Esophagus muscularis mucosa (tissue), 4 donors: ENCODE data around the gene PC. TPM values are rescaled to one million over a fixed set of nuclear protein-coding genes. Genes with fewer than 3 reads are reported as not detected.
A peak's percentile ranks its signal among the peaks of the same experiment; 100 is the strongest.

Source experiments
- DNase-seq: peaks from one replicate; pipeline ENCODE4 v3.0.0-alpha.2; 2017; ENCODE audit errors: extremely low spot score
- H3K27ac ChIP-seq, 4 donors: fragments of 200-600 bp; sonication (generic); replicated peaks in 1 of 4; 1 replicate in 3 of 4; 2 replicates in 1 of 4; pipeline ENCODE4 v1.5.1; 2016 to 2019; ENCODE audit warnings: mild to moderate bottlenecking in 1 of 4
- H3K27me3 ChIP-seq, 4 donors: fragments of 200-600 bp; sonication (generic); one replicate each; pipeline versions ENCODE4 v1.5.1 to v1.6.0; 2016 to 2019
- H3K36me3 ChIP-seq, 4 donors: fragments of 200-600 bp; sonication (generic); one replicate each; pipeline ENCODE4 v1.5.1; 2016 to 2019
- H3K4me1 ChIP-seq, 4 donors: fragments of 200-600 bp; sonication (generic); one replicate each; pipeline ENCODE4 v1.5.1; 2016 to 2019
- H3K4me3 ChIP-seq, 4 donors: fragments of 200-600 bp; sonication (generic); 1 replicate in 2 of 4; 2 replicates in 2 of 4; pipeline ENCODE4 v1.5.1; 2016 to 2019; ENCODE audit warnings: mild to moderate bottlenecking in 4 of 4, moderate library complexity in 1 of 4
- H3K9me3 ChIP-seq, 4 donors: fragments of 200-600 bp; sonication (generic); 1 replicate in 3 of 4; 2 replicates in 1 of 4; pipeline ENCODE4 v1.5.1; 2016 to 2019
- CTCF ChIP-seq, 3 experiments: fragments of 200-600 bp in 2 of 3; fragments of 450-650 bp in 1 of 3; sonication (generic) in 2 of 3; IDR thresholded peaks; one replicate each; pipeline ENCODE4 v1.5.1; 2017 to 2019; ENCODE audit warnings: antibody characterized with exemption in 3 of 3, mild to moderate bottlenecking in 2 of 3, moderate library complexity in 1 of 3
- EP300 ChIP-seq: sonication (generic); formaldehyde crosslinking; IDR thresholded peaks from one replicate; pipeline ENCODE4 v1.6.1; 2017; ENCODE audit warnings: antibody characterized with exemption
- POLR2A ChIP-seq: fragments of 450-650 bp; IDR thresholded peaks from one replicate; pipeline ENCODE4 v1.6.1; 2017; ENCODE audit warnings: antibody characterized with exemption, moderate library complexity, mild to moderate bottlenecking, low read depth
- POLR2AphosphoS5 ChIP-seq, 2 donors: sonication (generic); formaldehyde crosslinking; IDR thresholded peaks; one replicate each; pipeline ENCODE4 v1.6.1; 2017; ENCODE audit warnings: antibody characterized with exemption in 2 of 2
- WGBS: methylation state at CpG from one replicate; pipeline ENCODE4 v1.1.5; 2018; 5-methylcytosine and 5-hydroxymethylcytosine counted together
- intact Hi-C: fragments of 100-400 bp; cut with DNase I; formaldehyde crosslinking; loops from one replicate; pipeline ENCODE4 v1.15.1; 2023
- total RNA-seq, 4 donors: library from RNA; depleted of rRNA; stranded (reverse); fragments of >200 nt; gene quantifications; one replicate each; pipeline versions ENCODE4 v1.1.0 to v1.2.1, GENCODE V29; 2016

Gene PC
- total RNA-seq, 4 donors from 2014 or later, result 2.1 to 5.5 (median 5.1) TPM

GRCh38 chr11:66958956-66959274 lies 732 bp upstream of the PC start:
- H3K27me3 ChIP-seq, result no peaks in the 10 kb centered on the region
- H3K9me3 ChIP-seq, result no peaks in the 10 kb centered on the region
- intact Hi-C loops, result loop anchor here (10.0 kb wide), 1 partner anchor 114 kb away; the partner anchor contains the start of gene RCE1
- 40% methylated on average over 8 of the region's 10 CpGs for WGBS
- H3K36me3 ChIP-seq, result no peaks in the 10 kb centered on the region
- TF ChIP-seq POLR2A (no peak), EP300 (no peak), POLR2AphosphoS5 (IDR thresholded peaks at IDR 0.05) (no peak), CTCF (IDR thresholded peaks at IDR 0.05) (no peak)
- H3K4me1 ChIP-seq, result peaks cover 16 to 24% (median 19%) of the 10 kb centered on the region in 4 donors
- peak overlapping the region; percentile 48 to 91 (median 72) for H3K27ac ChIP-seq
- no peak for DNase-seq
- H3K4me3 ChIP-seq, result peak overlapping the region; percentile 71 to 82 (median 78)

- Histone ChIP-seq H3K27ac (peak overlapping the region; percentile 73 to 91 (median 80)), H3K4me1 (peaks cover 16 to 24% (median 19%) of the 10 kb centered on the region in 4 donors), H3K27me3 (no peaks in the 10 kb centered on the region), H3K9me3 (no peaks in the 10 kb centered on the region), H3K4me3 (peak overlapping the region; percentile 71 to 82 (median 78)), H3K36me3 (no peaks in the 10 kb centered on the region)
- no CpG with 5 or more reads among the region's 40 CpGs for WGBS
- no peak for DNase-seq
- TF ChIP-seq POLR2A, result no peak
- no peak for TF ChIP-seq EP300
- no peak for TF ChIP-seq POLR2AphosphoS5 (IDR thresholded peaks at IDR 0.05)
- no peak for TF ChIP-seq CTCF (IDR thresholded peaks at IDR 0.05)
- intact Hi-C loops, result loop anchor here (10.0 kb wide), 1 partner anchor 113 kb away; the partner anchor contains the start of gene RCE1
Measured at GRCh38 chr11:66957971-66958231, 282 bp downstream of the PC start.

- TF ChIP-seq POLR2AphosphoS5 (IDR thresholded peaks at IDR 0.05), result no peak
- TF ChIP-seq EP300, result no peak
- no peak for TF ChIP-seq CTCF (IDR thresholded peaks at IDR 0.05)
- TF ChIP-seq POLR2A, result no peak
- intact Hi-C loops, result loop anchor here (10.0 kb wide), 1 partner anchor 112 kb away; the partner anchor contains the start of gene RCE1
- Histone ChIP-seq H3K4me1 (peaks cover 16 to 24% (median 19%) of the 10 kb centered on the region in 4 donors), H3K27me3 (no peaks in the 10 kb centered on the region), H3K4me3 (no peak overlapping the region), H3K27ac (peak overlapping the region in 1 of 4 donors; percentile 91), H3K9me3 (no peaks in the 10 kb centered on the region), H3K36me3 (peaks cover 0 to 4% (median 0%) of the 10 kb centered on the region in 4 donors)
- WGBS, result 73% methylated on average over 7 of the region's 7 CpGs
- no peak for DNase-seq
Measured at GRCh38 chr11:66956689-66957290, 1.4 kb downstream of the PC start.

- intact Hi-C loops, result loop anchor here (10.0 kb wide), 1 partner anchor 108 kb away; the partner anchor contains the start of gene RCE1
- no peaks in the 10 kb centered on the region for H3K27me3 ChIP-seq
- DNase-seq, result no peak
- H3K4me1 ChIP-seq, result peaks cover 7 to 17% (median 13%) of the 10 kb centered on the region in 4 donors
- 85% methylated on average over 13 of the region's 13 CpGs for WGBS
- TF ChIP-seq EP300, result no peak
- TF ChIP-seq POLR2A, result no peak
- TF ChIP-seq POLR2AphosphoS5 (IDR thresholded peaks at IDR 0.05), result no peak
- TF ChIP-seq CTCF (IDR thresholded peaks at IDR 0.05), result no peak
- H3K27ac ChIP-seq, result no peak overlapping the region
- H3K36me3 ChIP-seq, result peaks cover 0 to 15% (median 0%) of the 10 kb centered on the region in 4 donors
- H3K4me3 ChIP-seq, result no peak overlapping the region
- H3K9me3 ChIP-seq, result no peaks in the 10 kb centered on the region
Measured at GRCh38 chr11:66953081-66953833, 4.9 kb downstream of the PC start.
